ENCODE data around the gene DIPK1C.

DIPK1C gene

GRCh38 chr18:74419761-74420160, 37.3 kb downstream of the DIPK1C start:
- DNase-seq (ENCODE audit: low read depth in 2 of 2) = no peak

DNA sequence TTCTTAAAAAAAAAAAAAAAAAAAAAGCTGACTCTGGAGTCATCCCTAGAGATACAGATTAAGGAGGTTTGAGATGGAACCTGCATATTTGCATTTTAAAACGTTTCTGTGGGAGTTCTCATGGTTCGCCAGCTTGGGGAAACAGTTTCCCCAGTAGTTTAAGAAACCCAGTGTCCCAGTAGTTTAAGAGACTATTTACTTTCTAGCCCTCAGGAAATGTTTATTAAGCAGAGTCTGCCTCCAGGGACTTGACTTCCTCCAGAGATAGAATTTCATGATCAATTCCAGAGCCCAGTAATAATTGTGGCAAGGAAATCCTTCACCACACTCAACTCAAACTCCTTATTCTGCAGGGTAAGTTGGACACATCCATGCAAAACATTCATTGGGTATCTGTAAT, 39.1 kb downstream of the DIPK1C start:
- DNase-seq (ENCODE audit: low read depth in 2 of 2) = no peak

- no peak for DNase-seq (ENCODE audit: low read depth in 2 of 2)
These were observed 41.0 kb downstream of the DIPK1C start for GRCh38 chr18:74416124-74416523.

DNA sequence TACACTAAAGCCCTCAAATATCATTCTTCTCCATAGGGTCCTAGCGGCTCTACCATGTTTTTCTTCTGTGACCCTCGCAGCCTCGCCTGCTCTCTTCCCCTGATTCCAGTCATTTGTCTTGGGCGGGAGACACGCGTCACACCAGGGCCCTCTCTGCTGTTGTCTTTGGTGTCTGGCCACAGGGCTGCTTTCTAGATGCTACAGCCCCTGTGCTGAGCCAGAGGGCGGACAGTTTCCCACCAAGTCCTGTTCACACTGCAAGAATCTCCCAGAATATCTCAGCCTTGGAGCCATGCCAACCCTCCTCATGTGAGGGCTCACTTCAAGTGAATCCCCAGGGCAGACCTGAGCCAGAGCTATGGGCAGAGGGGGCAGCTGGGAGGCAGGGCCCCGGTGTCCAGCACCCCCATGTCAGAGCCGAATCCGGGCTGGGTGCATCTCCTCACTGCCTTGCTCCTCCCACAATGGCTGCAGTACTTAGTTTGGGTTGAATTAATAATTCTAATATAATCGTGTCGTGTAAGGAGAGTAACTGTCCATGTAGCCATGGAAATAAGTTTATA, 42.1 kb downstream of the DIPK1C start:
- no peak for DNase-seq (ENCODE audit: low read depth in 2 of 2)

DNA sequence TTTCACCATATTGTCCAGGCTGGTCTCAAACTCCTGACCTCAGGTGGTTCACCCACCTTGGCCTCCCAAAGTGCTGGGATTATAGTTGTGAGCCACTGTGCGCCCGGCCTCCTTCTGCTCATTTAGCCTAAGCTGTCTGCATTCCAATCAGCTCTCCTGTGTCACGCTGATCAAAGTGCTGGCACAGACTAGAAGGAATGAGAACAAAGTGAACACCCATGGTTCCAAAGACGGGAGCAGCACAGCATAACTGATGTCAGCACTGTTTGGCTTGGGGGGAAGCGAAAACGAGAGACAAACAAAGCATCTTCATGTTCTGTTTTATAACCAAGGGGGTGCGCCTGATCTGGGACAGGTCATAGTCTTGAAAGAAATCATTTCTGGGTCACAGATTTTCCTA, 43.3 kb downstream of the DIPK1C start:
- no peak for DNase-seq (ENCODE audit: low read depth in 2 of 2)

- no peak for DNase-seq (ENCODE audit: low read depth in 2 of 2)
These were observed 44.8 kb downstream of the DIPK1C start for GRCh38 chr18:74412116-74412880.

- no peak for DNase-seq (ENCODE audit: low read depth in 2 of 2)
These were observed 45.6 kb downstream of the DIPK1C start for GRCh38 chr18:74411475-74411874.

- no peak for DNase-seq (ENCODE audit: low read depth in 2 of 2)
These were observed 46.6 kb downstream of the DIPK1C start for GRCh38 chr18:74410441-74410992.

- no peak for DNase-seq (ENCODE audit: low read depth in 2 of 2)
These were observed 49.2 kb downstream of the DIPK1C start for GRCh38 chr18:74407888-74408287.

GRCh38 chr18:74402806-74403433, 54.2 kb downstream of the DIPK1C start:
- DNase-seq (ENCODE audit: low read depth in 2 of 2) = no peak

GRCh38 chr18:74400813-74401212, 56.3 kb downstream of the DIPK1C start:
- no peak for DNase-seq (ENCODE audit: low read depth in 2 of 2)

DNA sequence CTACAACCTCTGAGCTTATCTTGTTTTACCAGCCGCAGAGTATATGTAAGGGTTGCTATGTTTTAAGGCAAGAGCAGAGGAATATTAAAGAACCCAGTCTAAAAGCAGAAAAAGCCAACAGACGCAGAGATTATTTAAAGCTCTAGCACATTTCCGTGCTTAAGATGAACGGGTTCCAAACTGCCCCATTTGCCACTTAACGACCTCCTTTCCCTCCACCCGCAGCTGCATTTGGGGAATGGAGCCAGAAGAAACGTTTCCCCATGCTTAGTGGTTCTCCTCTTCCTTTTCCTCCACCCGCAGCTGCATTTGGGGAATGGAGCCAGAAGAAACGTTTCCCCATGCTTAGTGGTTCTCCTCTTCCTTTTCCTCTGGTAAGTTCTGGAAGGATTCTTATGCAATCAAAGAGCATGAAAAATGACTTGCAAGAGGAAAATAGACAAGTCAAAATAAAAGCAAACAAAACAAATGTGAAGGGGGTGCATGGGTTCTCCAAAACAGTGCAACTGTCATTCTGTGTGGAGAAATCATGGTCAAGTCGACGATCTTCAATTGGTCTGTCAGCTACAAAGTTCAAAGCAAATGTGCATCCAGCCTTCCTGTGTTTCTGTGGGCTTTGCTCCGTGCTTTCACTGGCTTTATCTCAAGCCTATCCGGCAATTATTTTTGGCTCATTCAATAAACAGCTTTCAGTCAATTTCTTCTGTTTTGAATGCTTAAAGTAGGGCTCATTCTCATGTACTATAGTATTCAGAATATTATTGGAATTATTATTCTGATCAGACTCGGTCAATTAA, 57.8 kb downstream of the DIPK1C start:
- DNase-seq (ENCODE audit: low read depth in 2 of 2) = no peak

DNA sequence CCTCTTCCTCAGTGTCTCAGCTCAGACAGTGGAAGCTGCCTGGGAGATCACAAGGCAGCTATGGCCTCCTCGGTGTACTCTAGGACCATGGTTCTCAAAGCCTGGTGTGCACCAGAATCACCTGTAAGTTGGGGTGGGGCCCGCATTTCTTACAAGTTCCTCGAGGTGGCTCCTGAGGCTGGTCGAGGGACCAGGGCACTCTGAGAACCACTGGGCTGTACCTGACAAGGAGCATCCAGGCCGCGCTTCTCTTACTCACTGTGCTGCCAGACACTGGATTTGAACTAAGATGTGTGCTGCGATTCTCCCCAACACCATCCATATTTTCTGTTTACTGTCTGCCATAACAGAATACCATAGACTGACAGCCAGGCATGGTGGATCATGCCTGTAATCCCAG, 59.5 kb downstream of the DIPK1C start:
- no peak for DNase-seq (ENCODE audit: low read depth in 2 of 2)

- DNase-seq (ENCODE audit: low read depth in 2 of 2) = no peak
These were observed 60.6 kb downstream of the DIPK1C start for GRCh38 chr18:74396171-74397169.

DNA sequence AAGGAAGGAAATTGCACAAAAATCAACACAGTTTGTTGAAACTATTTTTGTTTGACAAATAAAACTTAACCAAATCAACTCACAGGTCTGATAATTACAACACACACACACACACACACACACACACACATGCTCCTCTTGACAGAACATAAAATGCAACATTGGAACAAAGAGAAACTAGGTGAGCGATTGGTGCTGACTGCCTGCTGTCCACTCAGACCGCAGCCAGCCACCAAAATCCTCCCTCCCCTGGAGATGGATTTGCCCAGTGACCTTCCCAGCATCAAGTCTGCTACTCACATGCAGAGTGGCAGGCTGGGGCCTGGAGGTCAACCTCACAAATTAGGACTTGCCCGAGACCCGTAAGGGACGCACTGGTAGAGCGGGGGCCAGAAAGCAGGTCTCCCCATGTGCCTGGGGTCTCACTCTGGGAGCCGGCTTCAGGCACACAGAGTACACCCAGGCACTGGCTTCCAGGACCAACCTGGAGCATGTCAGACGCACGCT, 61.4 kb downstream of the DIPK1C start:
- DNase-seq (ENCODE audit: low read depth in 2 of 2) = no peak

GRCh38 chr18:74395006-74395405, 62.1 kb downstream of the DIPK1C start:
- no peak for DNase-seq (ENCODE audit: low read depth in 2 of 2)

DNA sequence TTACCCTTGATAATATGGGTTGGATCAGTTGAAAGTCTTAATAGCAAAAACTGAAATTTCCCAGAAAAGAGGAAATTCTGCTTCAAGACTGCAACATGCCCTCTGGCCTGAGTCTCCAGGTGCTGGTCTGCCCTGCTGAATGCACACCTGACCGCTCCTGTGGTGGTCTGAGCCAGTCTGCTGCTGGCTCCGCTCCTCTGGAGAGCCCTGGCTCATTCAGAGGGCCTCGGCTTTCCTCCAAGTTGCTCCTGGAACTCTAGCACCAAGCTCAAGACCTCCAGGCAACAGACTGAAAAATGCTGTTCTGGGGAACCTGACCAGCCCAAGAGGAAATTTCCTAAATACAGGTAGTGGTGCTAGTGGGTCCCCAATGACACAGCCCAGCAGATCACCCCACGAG, 64.8 kb downstream of the DIPK1C start:
- DNase-seq (ENCODE audit: low read depth in 2 of 2) = no peak

DNA sequence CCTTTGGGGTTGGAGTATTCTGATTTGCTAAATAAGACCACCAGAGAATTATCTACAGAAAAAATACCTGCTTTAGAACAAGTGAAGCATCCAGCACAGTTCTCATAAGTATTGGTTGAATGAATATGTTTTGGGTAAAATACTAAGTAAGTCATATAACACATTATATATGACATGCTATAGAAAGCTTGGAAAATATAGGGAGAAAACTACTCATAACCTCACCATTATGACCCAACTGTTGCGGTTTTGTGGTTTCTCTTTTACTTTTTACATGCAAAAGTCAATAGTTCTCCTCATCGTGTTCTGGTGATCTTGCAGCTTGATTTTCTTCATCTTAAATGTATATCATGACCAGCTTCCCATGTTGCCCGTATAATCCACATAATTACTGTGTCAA, 66.2 kb downstream of the DIPK1C start:
- DNase-seq (ENCODE audit: low read depth in 2 of 2) = no peak

- no peak for DNase-seq (ENCODE audit: low read depth in 2 of 2)
These were observed 67.1 kb downstream of the DIPK1C start for GRCh38 chr18:74389991-74390390.

- no peak for DNase-seq (ENCODE audit: low read depth in 2 of 2)
These were observed 67.8 kb downstream of the DIPK1C start for GRCh38 chr18:74389171-74389927.
